ENCODE data around the gene CIRBP. TPM values are rescaled to one million over a fixed set of nuclear protein-coding genes. Genes with fewer than 3 reads are reported as not detected.

Gene CIRBP
- total and polyA plus RNA-seq, 2 of the 13 experiments (the other 11 are each of a cell fraction or from before 2014, with no cell fraction given): 133 to 140 TPM

GRCh38 chr19:1312767-1313694 lies 43.9 kb downstream of the CIRBP start:
- H3K4me2 ChIP-seq (ENCODE audit: low read depth, low read length): peak overlapping the region; percentile 25
- FAIRE-seq: no peak
- ATAC-seq: peak; percentile 46
- peaks cover 56% of the 10 kb centered on the region for H3K4me1 ChIP-seq (ENCODE audit: insufficient read depth, low read length)
- intact Hi-C loops (cut with micrococcal nuclease; ENCODE audit: unreplicated experiment) (no loop called here), in situ Hi-C loops (cut with HindIII; ENCODE audit: extremely low pct_ligation_motif_present, low pct_unique_long_range_greater_than_20kb) (no loop called here)
- H3K9me3 ChIP-seq (ENCODE audit: low read length): no peaks in the 10 kb centered on the region
- no peak for DNase-seq (ENCODE audit: low spot score)
- no peak overlapping the region for H3K27ac ChIP-seq (ENCODE audit: extremely low read length, insufficient read depth, low read length)
- H3K27me3 ChIP-seq (ENCODE audit: control insufficient read depth in 1 of 2, insufficient read depth in 2 of 2, low read length in 2 of 2): peaks cover 8 to 45% of the 10 kb centered on the region in 2 experiments
- no peaks in the 10 kb centered on the region for H3K79me2 ChIP-seq (ENCODE audit: insufficient read depth, low read length)
- POLR2A ChIA-PET: interaction anchor here (0.8 to 1.5 kb wide), 6 partner anchors 9 to 60 kb away, joined by 3 to 7 read pairs (median 4); partner anchors contain the start of gene CIRBP
- H3K36me3 ChIP-seq (replicated peaks in 1 of 2; ENCODE audit: control insufficient read depth in 1 of 2, insufficient read depth in 2 of 2, low read length in 2 of 2): no peaks in the 10 kb centered on the region
- no peaks in the 10 kb centered on the region for H4K20me1 ChIP-seq (ENCODE audit: insufficient read depth, low read length)
- WGBS (ENCODE audit: low lambda C conversion rate): 47% methylated on average over 20 of the region's 61 CpGs
- no peak overlapping the region for H2AFZ ChIP-seq (ENCODE audit: low read length)
- CTCF ChIA-PET (ENCODE audit: low intra/inter-chr PET ratio, low total read pairs): no interaction called here
- no peak overlapping the region for H3K9ac ChIP-seq (ENCODE audit: insufficient read depth, low read depth, low read length)
- peak overlapping the region in 1 of 3 experiments; percentile 44; a peak in 1 of 6 replicates for H3K4me3 ChIP-seq (replicated peaks in 1 of 3; ENCODE audit: insufficient read depth in 1 of 3, low read depth in 2 of 3, low read length in 3 of 3)
- BruUV-seq (replicated peaks): no TSS peak
- no peak for TF ChIP-seq ZNF597 (CRISPR knock-in tag; IDR thresholded peaks at IDR 0.05)
- no peak for TF ChIP-seq ZNF629 (CRISPR knock-in tag; conservative IDR thresholded peaks at IDR 0.05)
- 0 out of 2 replicates have a peak, but pooled peaks have one; percentile 11 for TF ChIP-seq SAP130 (CRISPR knock-in tag; IDR thresholded peaks at IDR 0.05; ENCODE audit: low read depth)
- TF ChIP-seq XRCC5 (optimal IDR thresholded peaks at IDR 0.05; ENCODE audit: low read length): peak; percentile 22
- TF ChIP-seq NR2F6 (IDR thresholded peaks at IDR 0.05): 0 out of 2 replicates have a peak, but pooled peaks have one; percentile 28
- TF ChIP-seq NR2F6 (CRISPR knock-in tag; IDR thresholded peaks at IDR 0.05): no peak
- no peak for TF ChIP-seq DZIP1 (CRISPR knock-in tag; IDR thresholded peaks at IDR 0.05)
- TF ChIP-seq ZNF430 (CRISPR knock-in tag; IDR thresholded peaks at IDR 0.05): no peak
- TF ChIP-seq, protein P1, sequence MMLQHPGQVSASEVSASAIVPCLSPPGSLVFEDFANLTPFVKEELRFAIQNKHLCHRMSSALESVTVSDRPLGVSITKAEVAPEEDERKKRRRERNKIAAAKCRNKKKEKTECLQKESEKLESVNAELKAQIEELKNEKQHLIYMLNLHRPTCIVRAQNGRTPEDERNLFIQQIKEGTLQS (CRISPR knock-in tag; IDR thresholded peaks at IDR 0.05): 0 out of 2 replicates have a peak, but pooled peaks have one; percentile 39
- TF ChIP-seq, protein P2, sequence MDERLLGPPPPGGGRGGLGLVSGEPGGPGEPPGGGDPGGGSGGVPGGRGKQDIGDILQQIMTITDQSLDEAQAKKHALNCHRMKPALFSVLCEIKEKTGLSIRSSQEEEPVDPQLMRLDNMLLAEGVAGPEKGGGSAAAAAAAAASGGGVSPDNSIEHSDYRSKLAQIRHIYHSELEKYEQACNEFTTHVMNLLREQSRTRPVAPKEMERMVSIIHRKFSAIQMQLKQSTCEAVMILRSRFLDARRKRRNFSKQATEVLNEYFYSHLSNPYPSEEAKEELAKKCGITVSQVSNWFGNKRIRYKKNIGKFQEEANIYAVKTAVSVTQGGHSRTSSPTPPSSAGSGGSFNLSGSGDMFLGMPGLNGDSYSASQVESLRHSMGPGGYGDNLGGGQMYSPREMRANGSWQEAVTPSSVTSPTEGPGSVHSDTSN (CRISPR knock-in tag; IDR thresholded peaks at IDR 0.05): no peak
- TF ChIP-seq PAX8 (CRISPR knock-in tag; IDR thresholded peaks at IDR 0.05; ENCODE audit: borderline replicate concordance): no peak
- TF ChIP-seq ZFP37 (CRISPR knock-in tag; IDR thresholded peaks at IDR 0.05; ENCODE audit: borderline replicate concordance): 0 out of 2 replicates have a peak, but pooled peaks have one; percentile 27
- TF ChIP-seq REST (IDR thresholded peaks at IDR 0.05; ENCODE audit: borderline replicate concordance in 1 of 2, low read depth in 1 of 2, low read length in 2 of 2): no peak
- TF ChIP-seq SALL1 (CRISPR knock-in tag; IDR thresholded peaks at IDR 0.05): no peak; the same call in 1 of the 2 replicates

Measured in HepG2 (cell line).